ENCODE data around the gene HPCA. TPM values are rescaled to one million over a fixed set of nuclear protein-coding genes. Genes with fewer than 3 reads are reported as not detected.

The HPCA gene
- total RNA-seq, 2 donors from 2014 or later, result not detected

DNA sequence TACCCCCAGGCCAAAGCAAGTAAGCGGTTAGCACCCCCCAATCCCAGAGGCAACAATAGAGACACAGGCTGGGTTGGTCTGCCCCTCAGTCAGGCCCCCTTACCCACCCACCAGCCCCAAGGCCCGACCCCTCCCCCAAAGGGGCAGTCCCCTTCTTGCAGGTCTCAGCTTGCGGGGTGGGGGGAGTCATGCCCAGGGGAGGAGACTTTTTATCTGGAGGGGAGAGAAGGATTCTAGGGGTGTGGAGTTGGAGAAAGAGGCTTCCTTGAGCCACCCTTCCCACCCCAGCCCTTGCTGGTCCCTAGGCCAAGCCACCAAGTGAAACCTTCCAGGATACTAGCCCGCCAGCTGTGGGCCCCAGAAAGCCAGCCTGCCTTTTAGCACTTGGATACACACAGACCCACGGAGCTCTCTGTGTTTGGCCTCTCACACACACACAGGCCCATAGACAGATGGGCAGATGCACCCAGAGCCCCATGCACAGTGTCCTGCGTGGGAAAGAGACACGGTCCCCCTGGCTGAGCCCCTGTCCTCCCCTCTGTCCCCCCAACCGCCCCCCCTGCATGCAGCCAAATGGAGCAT is 7.8 kb downstream of the HPCA start:
- TF ChIP-seq, protein P1, sequence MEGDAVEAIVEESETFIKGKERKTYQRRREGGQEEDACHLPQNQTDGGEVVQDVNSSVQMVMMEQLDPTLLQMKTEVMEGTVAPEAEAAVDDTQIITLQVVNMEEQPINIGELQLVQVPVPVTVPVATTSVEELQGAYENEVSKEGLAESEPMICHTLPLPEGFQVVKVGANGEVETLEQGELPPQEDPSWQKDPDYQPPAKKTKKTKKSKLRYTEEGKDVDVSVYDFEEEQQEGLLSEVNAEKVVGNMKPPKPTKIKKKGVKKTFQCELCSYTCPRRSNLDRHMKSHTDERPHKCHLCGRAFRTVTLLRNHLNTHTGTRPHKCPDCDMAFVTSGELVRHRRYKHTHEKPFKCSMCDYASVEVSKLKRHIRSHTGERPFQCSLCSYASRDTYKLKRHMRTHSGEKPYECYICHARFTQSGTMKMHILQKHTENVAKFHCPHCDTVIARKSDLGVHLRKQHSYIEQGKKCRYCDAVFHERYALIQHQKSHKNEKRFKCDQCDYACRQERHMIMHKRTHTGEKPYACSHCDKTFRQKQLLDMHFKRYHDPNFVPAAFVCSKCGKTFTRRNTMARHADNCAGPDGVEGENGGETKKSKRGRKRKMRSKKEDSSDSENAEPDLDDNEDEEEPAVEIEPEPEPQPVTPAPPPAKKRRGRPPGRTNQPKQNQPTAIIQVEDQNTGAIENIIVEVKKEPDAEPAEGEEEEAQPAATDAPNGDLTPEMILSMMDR (IDR thresholded peaks at IDR 0.05), result no peak
- TF ChIP-seq POLR2A (IDR thresholded peaks at IDR 0.05), result no peak
- ATAC-seq (no peak), DNase-seq (no peak)
- Histone ChIP-seq H3K4me3 (no peak overlapping the region), H3K9me3 (no peaks in the 10 kb centered on the region), H3K36me3 (replicated peaks in 1 of 2; ENCODE audit: insufficient read depth in 1 of 2, low read depth in 2 of 2) (no peaks in the 10 kb centered on the region), H3K27me3 (no peaks in the 10 kb centered on the region), H3K4me1 (peaks cover 14% of the 10 kb centered on the region), H3K27ac (no peak overlapping the region)
- 70 to 84% methylated on average over 4 to 5 of the region's 8 CpGs for WGBS, 2 donors
- intact Hi-C loops (cut with DNase I), result no loop called here

DNA sequence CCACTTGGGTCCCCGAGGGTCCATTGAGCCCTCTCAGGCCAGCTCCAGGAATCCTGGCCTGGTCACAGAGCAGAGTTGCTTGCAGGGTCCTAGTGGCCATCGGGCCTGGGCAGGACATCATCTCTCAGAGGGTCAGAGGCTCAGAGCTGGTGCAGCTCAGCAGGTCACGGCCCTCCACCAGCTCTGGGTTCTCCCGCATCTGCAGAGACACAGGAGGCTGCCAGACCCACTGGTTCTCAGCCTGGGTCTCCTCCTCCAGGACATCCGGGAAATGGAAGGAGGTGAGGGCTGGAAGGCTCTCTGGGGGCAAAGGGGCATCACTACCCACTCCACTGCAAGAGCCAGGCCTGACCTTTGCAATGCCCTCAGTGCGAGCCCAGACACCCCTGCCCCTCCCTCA is 8.4 kb downstream of the HPCA start:
- TF ChIP-seq POLR2A (IDR thresholded peaks at IDR 0.05), result no peak
- TF ChIP-seq, protein P1 (IDR thresholded peaks at IDR 0.05), result no peak
- peaks cover 14% of the 10 kb centered on the region for H3K4me1 ChIP-seq
- H3K9me3 ChIP-seq, result no peaks in the 10 kb centered on the region
- intact Hi-C loops (cut with DNase I), result no loop called here
- 80 to 90% methylated on average over 2 to 6 of the region's 6 CpGs for WGBS, 2 donors
- no peaks in the 10 kb centered on the region for H3K36me3 ChIP-seq (replicated peaks in 1 of 2; ENCODE audit: insufficient read depth in 1 of 2, low read depth in 2 of 2)
- DNase-seq (no peak), ATAC-seq (no peak)
- no peak overlapping the region for H3K4me3 ChIP-seq
- no peak overlapping the region for H3K27ac ChIP-seq
- H3K27me3 ChIP-seq, result no peaks in the 10 kb centered on the region

DNA sequence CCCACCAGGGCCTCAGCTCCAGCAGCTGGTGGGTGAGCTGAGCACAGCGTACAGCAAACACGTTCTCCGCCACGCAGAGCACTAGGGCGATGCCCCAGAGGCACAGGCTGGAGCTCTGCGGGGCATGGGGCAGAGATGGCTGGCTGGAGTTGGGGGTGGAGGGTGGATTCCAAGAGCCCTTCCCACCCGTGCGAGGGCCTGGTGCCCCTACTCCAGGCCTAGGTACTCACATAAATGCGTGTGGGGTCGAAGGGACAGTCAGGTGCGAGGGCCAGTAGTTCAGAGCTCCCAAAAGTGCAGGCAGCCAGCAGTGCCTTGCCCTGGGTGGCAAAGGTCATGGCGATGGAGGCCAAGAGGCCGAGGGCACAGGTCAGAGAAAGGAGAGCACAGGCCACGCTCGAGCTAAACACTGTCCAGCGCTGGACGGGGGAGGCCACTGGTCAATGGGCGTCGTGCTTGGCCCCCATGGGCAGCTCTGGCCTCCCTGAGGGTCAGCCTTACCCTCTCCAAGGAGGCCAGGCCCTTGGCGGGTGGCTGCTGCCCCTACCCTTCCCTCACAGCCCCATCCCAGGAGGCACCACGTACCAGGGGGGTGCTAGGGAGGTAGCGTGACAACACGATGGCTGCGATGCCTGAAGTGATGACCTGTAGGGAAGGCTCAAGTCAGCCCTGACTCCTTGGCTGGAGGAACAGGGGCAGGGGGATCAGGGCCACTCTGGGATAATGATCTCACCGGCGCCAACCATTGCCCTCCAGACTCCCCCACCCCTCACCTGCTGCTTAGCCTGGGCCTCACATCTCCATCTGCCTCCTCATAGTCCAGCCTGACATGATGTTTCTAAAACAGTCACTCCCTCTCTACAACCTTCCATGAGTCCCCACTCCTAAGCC is 9.3 kb downstream of the HPCA start:
- no peak for TF ChIP-seq POLR2A (IDR thresholded peaks at IDR 0.05)
- TF ChIP-seq, protein P1 (IDR thresholded peaks at IDR 0.05), result no peak
- WGBS, 2 donors, result 95% methylated on average over 18 to 26 of the region's 26 CpGs
- no peaks in the 10 kb centered on the region for H3K36me3 ChIP-seq (replicated peaks in 1 of 2; ENCODE audit: insufficient read depth in 1 of 2, low read depth in 2 of 2)
- DNase-seq (no peak), ATAC-seq (no peak)
- H3K4me3 ChIP-seq, result no peak overlapping the region
- no peaks in the 10 kb centered on the region for H3K27me3 ChIP-seq
- peaks cover 21% of the 10 kb centered on the region for H3K4me1 ChIP-seq
- H3K27ac ChIP-seq, result no peak overlapping the region
- intact Hi-C loops (cut with DNase I), result no loop called here
- no peaks in the 10 kb centered on the region for H3K9me3 ChIP-seq

DNA sequence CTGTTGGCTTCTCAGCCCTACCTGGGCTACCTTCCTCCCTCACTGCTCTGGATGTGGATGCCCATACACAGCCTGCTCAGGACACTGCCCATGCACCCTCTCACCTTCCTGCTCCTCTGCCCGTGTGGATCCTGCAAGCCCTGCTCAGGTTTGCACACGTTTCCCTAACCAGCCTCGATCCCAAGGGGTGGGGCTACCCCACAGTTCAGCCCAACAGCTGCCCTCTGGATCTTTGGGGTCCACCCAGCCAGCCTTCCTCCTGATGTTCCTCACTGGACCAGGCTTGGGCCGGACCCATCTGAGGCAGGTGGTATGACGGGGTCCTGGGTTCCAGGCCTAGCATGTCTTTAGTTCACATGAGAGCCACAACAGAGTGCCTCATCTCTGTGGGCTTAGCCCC is 10.2 kb downstream of the HPCA start:
- ATAC-seq (no peak), DNase-seq (no peak)
- intact Hi-C loops (cut with DNase I), result no loop called here
- H3K9me3 ChIP-seq, result no peaks in the 10 kb centered on the region
- no peaks in the 10 kb centered on the region for H3K27me3 ChIP-seq
- H3K27ac ChIP-seq, result no peak overlapping the region
- H3K4me1 ChIP-seq, result peaks cover 25% of the 10 kb centered on the region
- TF ChIP-seq, protein P1 (IDR thresholded peaks at IDR 0.05), result no peak
- no peak for TF ChIP-seq POLR2A (IDR thresholded peaks at IDR 0.05)
- no peak overlapping the region for H3K4me3 ChIP-seq
- 20 to 82% methylated on average over 1 to 5 of the region's 5 CpGs for WGBS, 2 donors
- no peaks in the 10 kb centered on the region for H3K36me3 ChIP-seq (replicated peaks in 1 of 2; ENCODE audit: insufficient read depth in 1 of 2, low read depth in 2 of 2)
